Endothelial cell of umbilical vein (primary cell): ENCODE results near the gene IGSF11. TPM values are rescaled to one million over a fixed set of nuclear protein-coding genes. Genes with fewer than 3 reads are reported as not detected.

Experiments
- BruUV-seq: library from RNA; stranded (reverse); fragments of 400-500 nt; replicated peaks from 2 replicates; lab custom pipeline; 2021; lab: Mats Ljungman, UMichigan
- CTCF ChIA-PET: fragments of 300-600, 350-600 bp; sonication (Branson Sonifier 250); formaldehyde crosslinking; loops from one replicate; lab custom pipeline; 2021; ENCODE audit warnings: antibody characterized with exemption, inconsistent platforms; lab: Charles Lee
- POLR2A ChIA-PET: fragments of 300-600, 350-600 bp; sonication (Branson Sonifier 250); formaldehyde crosslinking; loops from one replicate; lab custom pipeline; 2021; ENCODE audit warnings: antibody characterized with exemption, inconsistent platforms; lab: Charles Lee
- DNase-seq: peaks from one replicate; pipeline ENCODE4 v3.0.0-alpha.2; 2011; ENCODE audit warnings: low read depth, low spot score
- FAIRE-seq: peaks from 2 replicates; lab custom pipeline; 2011; peaks lifted over from hg19 to GRCh38; lab: Jason Lieb, UNC
- H2AFZ ChIP-seq: 2 replicates; pipeline ENCODE4 v1.6.0; 2012; ENCODE audit warnings: low read depth, low read length, control low read depth, inconsistent platforms
- H3K27ac ChIP-seq: 2 replicates; pipeline ENCODE4 v1.5.1; 2011; ENCODE audit warnings: low read depth, mild to moderate bottlenecking, control low read depth, low read length, moderate library complexity; ENCODE audit not compliant: insufficient read depth
- H3K27me3 ChIP-seq, 2 experiments: 2 replicates each; pipeline versions ENCODE4 v1.6.0 to v1.6.1; 2011; ENCODE audit warnings: low read length in 2 of 2, mixed read lengths in 1 of 2; ENCODE audit not compliant: control insufficient read depth in 2 of 2, insufficient read depth in 2 of 2
- H3K36me3 ChIP-seq, 2 experiments: 2 replicates in 1 of 2; 3 replicates in 1 of 2; pipeline ENCODE4 v1.5.1; 2011; ENCODE audit warnings: low read length in 2 of 2, mild to moderate bottlenecking in 1 of 2, moderate library complexity in 1 of 2; ENCODE audit not compliant: control insufficient read depth in 2 of 2, insufficient read depth in 2 of 2; ENCODE audit errors: extremely low read depth in 1 of 2
- H3K4me1 ChIP-seq: 3 replicates; pipeline ENCODE4 v1.5.1; 2011; ENCODE audit warnings: mild to moderate bottlenecking, low read length; ENCODE audit not compliant: control insufficient read depth, insufficient read depth; ENCODE audit errors: extremely low read depth
- H3K4me2 ChIP-seq: 2 replicates; pipeline ENCODE4 v1.6.1; 2011; ENCODE audit warnings: low read length, control low read depth, mixed read lengths; ENCODE audit not compliant: insufficient read depth
- H3K4me3 ChIP-seq, 3 experiments: fragments of 200-600 bp in 1 of 3; sonication (generic), shearing (Covaris generic) in 1 of 3; replicated peaks in 1 of 3; 2 replicates each; pipeline ENCODE4 v1.5.1; 2011 to 2016; ENCODE audit warnings: control low read depth in 3 of 3, low read length in 3 of 3, mild to moderate bottlenecking in 2 of 3, inconsistent platforms in 1 of 3, low read depth in 1 of 3, moderate library complexity in 1 of 3; ENCODE audit not compliant: insufficient read depth in 1 of 3
- H3K79me2 ChIP-seq: 2 replicates; pipeline ENCODE4 v1.6.0; 2012; ENCODE audit warnings: low read length, inconsistent platforms; ENCODE audit not compliant: control insufficient read depth, insufficient read depth
- H3K9ac ChIP-seq: replicated peaks from 2 replicates; pipeline ENCODE3; 2011; ENCODE audit warnings: low read length, control low read depth; ENCODE audit not compliant: insufficient read depth; ENCODE audit errors: extremely low read depth
- H3K9me1 ChIP-seq: replicated peaks from 3 replicates; pipeline ENCODE4 v1.6.0; 2011; ENCODE audit warnings: mild to moderate bottlenecking, low read length; ENCODE audit not compliant: control insufficient read depth, insufficient read depth; ENCODE audit errors: extremely low read depth
- H3K9me3 ChIP-seq: replicated peaks from 2 replicates; pipeline ENCODE4 v1.5.1; 2012; ENCODE audit warnings: low read length, inconsistent platforms; ENCODE audit not compliant: control insufficient read depth, insufficient read depth
- H4K20me1 ChIP-seq: replicated peaks from 2 replicates; pipeline ENCODE3; 2011; ENCODE audit warnings: mild to moderate bottlenecking, low read length; ENCODE audit not compliant: control insufficient read depth, insufficient read depth; ENCODE audit errors: extremely low read depth
- CTCF ChIP-seq, 2 donors: IDR thresholded peaks; 1 replicate in 1 of 2; 2 replicates in 1 of 2; pipeline ENCODE4 v1.5.1; 2011; ENCODE audit warnings: low read length in 2 of 2, mild to moderate bottlenecking in 2 of 2, moderate library complexity in 2 of 2, control low read depth in 1 of 2, inconsistent platforms in 1 of 2, low read depth in 1 of 2; ENCODE audit not compliant: insufficient read depth in 1 of 2; ENCODE audit errors: extremely low read depth in 1 of 2
- EZH2 ChIP-seq: IDR thresholded peaks from 2 replicates; pipeline ENCODE4 v1.6.1; 2012; ENCODE audit warnings: borderline replicate concordance, low read depth, mild to moderate bottlenecking, moderate library complexity, low read length, inconsistent platforms; ENCODE audit not compliant: severe bottlenecking
- FOS ChIP-seq: IDR thresholded peaks from 2 replicates; pipeline ENCODE4 v1.6.1; 2011; ENCODE audit warnings: mild to moderate bottlenecking, low read length, moderate library complexity, borderline replicate concordance; ENCODE audit not compliant: insufficient read depth
- GATA2 ChIP-seq: IDR thresholded peaks from 2 replicates; pipeline ENCODE4 v1.7.0; 2011; ENCODE audit warnings: low read depth, mild to moderate bottlenecking, moderate library complexity, mixed read lengths, low read length; ENCODE audit not compliant: insufficient read length, insufficient read depth
- JUN ChIP-seq: IDR thresholded peaks from 2 replicates; pipeline ENCODE4 v1.6.1; 2011; ENCODE audit warnings: borderline replicate concordance, low read depth; ENCODE audit not compliant: insufficient read length, insufficient read depth
- MAX ChIP-seq: IDR thresholded peaks from 2 replicates; pipeline ENCODE4 v1.6.1; 2011; ENCODE audit not compliant: insufficient read depth, insufficient read length
- MYC ChIP-seq: IDR thresholded peaks from one replicate; pipeline ENCODE4 v1.6.1; 2011; ENCODE audit warnings: mild to moderate bottlenecking, low read depth, low read length
- POLR2A ChIP-seq: IDR thresholded peaks from 2 replicates; pipeline ENCODE4 v1.6.1; 2012; ENCODE audit warnings: low read depth, mild to moderate bottlenecking, control low read depth, low read length
- POLR2AphosphoS5 ChIP-seq: IDR thresholded peaks from 2 replicates; pipeline ENCODE4 v1.6.1; 2012; ENCODE audit warnings: low read depth, mild to moderate bottlenecking, control low read depth, low read length, moderate library complexity; ENCODE audit not compliant: insufficient read depth
- dilution Hi-C: fragments of 300-500 bp; cut with MboI; formaldehyde crosslinking; loops from one replicate; pipeline ENCODE4 v1.15.0; 2019; ENCODE audit warnings: low sequenced_read_pairs; ENCODE audit not compliant: extremely low pct_ligation_motif_present
- intact Hi-C: fragments of 100-400 bp; cut with micrococcal nuclease; formaldehyde crosslinking; loops from one replicate; pipeline ENCODE4 v1.10.0; 2022
- polyA plus RNA-seq, 4 experiments: library from polyadenylated mRNA; depleted of rRNA in 3 of 4; stranded (reverse) in 3 of 4; unstranded in 1 of 4; fragments of >200 nt; gene quantifications; 2 replicates each; pipeline versions ENCODE4 v1.2.1 to v1.2.3, GENCODE V29; 2011 to 2012; ENCODE audit warnings: missing spikeins in 1 of 4
- total RNA-seq: library from RNA; stranded (reverse); gene quantifications from 2 replicates; pipeline ENCODE4 v1.2.3, GENCODE V29; 2021

Gene IGSF11
- total and polyA plus RNA-seq, 2 donors (not counting 3 experiments of a cell fraction or from before 2014, with no cell fraction given), result not detected

- Histone ChIP-seq H3K4me1 (no peaks in the 10 kb centered on the region), H4K20me1 (no peaks in the 10 kb centered on the region), H3K4me3 (no peak overlapping the region), H3K9me1 (no peaks in the 10 kb centered on the region), H3K36me3 (no peaks in the 10 kb centered on the region), H3K9ac (no peak overlapping the region), H3K27ac (no peak overlapping the region), H3K27me3 (peaks cover 0 to 3% of the 10 kb centered on the region in 2 experiments), H3K79me2 (no peaks in the 10 kb centered on the region), H3K9me3 (no peaks in the 10 kb centered on the region), H2AFZ (no peak overlapping the region), H3K4me2 (no peak overlapping the region)
- dilution Hi-C loops, result no loop called here
- TF ChIP-seq MAX, result no peak
- no peak for TF ChIP-seq JUN
- no peak for TF ChIP-seq POLR2A
- BruUV-seq, result no TSS peak
- DNase-seq (no peak), FAIRE-seq (no peak)
- intact Hi-C loops, result no loop called here
- POLR2A ChIA-PET, result no interaction called here
- CTCF ChIA-PET, result interaction anchor here (1.3 to 2.2 kb wide), 3 partner anchors 9 to 143 kb away, joined by 5 to 7 read pairs (median 6); partner anchors contain the start of gene IGSF11
These were observed 9.4 kb downstream of the IGSF11 start for GRCh38 chr3:119025171-119025795.

GRCh38 chr3:119019767-119020518, 14.7 kb downstream of the IGSF11 start:
- Histone ChIP-seq H3K4me1 (no peaks in the 10 kb centered on the region), H3K27me3 (no peaks in the 10 kb centered on the region), H3K9me1 (no peaks in the 10 kb centered on the region), H3K79me2 (no peaks in the 10 kb centered on the region), H3K4me3 (no peak overlapping the region), H2AFZ (no peak overlapping the region), H3K36me3 (no peaks in the 10 kb centered on the region), H3K9me3 (no peaks in the 10 kb centered on the region), H3K9ac (no peak overlapping the region), H3K4me2 (no peak overlapping the region), H4K20me1 (no peaks in the 10 kb centered on the region), H3K27ac (no peak overlapping the region)
- DNase-seq, result no peak
- FAIRE-seq, result no peak
- POLR2A ChIA-PET, result no interaction called here
- dilution Hi-C loops, result no loop called here
- TF ChIP-seq GATA2, result no peak
- no peak for TF ChIP-seq POLR2AphosphoS5
- TF ChIP-seq FOS, result no peak
- TF ChIP-seq MAX, result no peak
- TF ChIP-seq EZH2, result no peak
- TF ChIP-seq POLR2A, result no peak
- no peak for TF ChIP-seq CTCF (IDR thresholded peaks at IDR 0.05; ENCODE audit: extremely low read depth in 1 of 2, insufficient read depth in 1 of 2, low read depth in 1 of 2, low read length in 2 of 2)
- TF ChIP-seq JUN, result no peak
- no peak for TF ChIP-seq MYC
- BruUV-seq, result no TSS peak
- intact Hi-C loops, result no loop called here
- CTCF ChIA-PET, result interaction anchor here (2.8 kb wide), 1 partner anchor 15 kb away, joined by 10 read pairs; the partner anchor contains the start of gene IGSF11
